GM18861 (cell line): ENCODE results near the gene CRYZ.
"Not testable (repeated sequence)": the region's sequence is repeated elsewhere in the genome, so short reads cannot be mapped to it uniquely, and the experiment has no call there.

Experiments used
- ATAC-seq: cut with Tn5 transposase; IDR thresholded peaks from one replicate; pipeline ENCODE4 v1.9.1; 2021; ENCODE audit not compliant: unreplicated experiment

CRYZ gene

GRCh38 chr1:74681851-74682250 is 51.0 kb downstream of the CRYZ start:
- ATAC-seq, result no peak

- peak; percentile 81 for ATAC-seq
These were observed 51.4 kb downstream of the CRYZ start for GRCh38 chr1:74681449-74681848.

DNA sequence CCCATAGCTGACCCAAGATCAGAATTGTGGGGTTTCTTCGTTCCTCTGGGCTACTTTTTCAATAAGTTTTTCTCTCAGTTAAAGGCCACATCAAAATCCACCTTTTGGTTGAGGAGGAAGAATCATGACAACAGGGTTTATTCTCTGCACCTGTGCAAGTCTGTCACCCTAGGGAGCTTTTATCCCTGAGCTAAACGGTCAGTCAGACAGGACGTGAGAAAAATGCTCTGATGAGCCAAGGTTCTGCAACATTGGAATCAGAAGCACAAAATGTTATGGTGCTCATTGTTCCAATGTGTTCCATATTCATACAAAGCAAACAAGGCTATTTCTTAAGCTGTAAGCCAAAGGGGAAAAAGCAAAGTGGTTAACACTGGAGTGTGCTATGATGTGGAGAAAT is 51.8 kb downstream of the CRYZ start:
- peak; percentile 25 for ATAC-seq

DNA sequence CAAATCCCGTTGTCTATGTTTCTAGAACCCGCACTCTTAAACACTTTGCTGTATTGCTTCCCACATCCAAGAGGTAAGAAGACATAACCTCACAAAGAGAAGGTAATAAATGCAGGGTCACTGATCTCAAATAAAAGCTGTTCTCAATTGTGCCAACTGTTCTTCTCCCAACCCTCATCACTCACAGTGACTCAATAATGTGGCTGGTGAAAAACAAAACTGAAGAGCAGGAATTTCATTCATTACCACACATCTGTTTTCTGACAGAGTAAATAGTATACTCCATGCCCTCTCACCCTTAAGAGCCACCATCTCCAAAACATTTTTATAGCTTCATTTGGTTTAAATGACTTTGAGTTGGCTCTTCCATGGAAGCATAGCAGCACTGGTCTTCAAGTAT is 53.0 kb downstream of the CRYZ start:
- ATAC-seq, result no peak

DNA sequence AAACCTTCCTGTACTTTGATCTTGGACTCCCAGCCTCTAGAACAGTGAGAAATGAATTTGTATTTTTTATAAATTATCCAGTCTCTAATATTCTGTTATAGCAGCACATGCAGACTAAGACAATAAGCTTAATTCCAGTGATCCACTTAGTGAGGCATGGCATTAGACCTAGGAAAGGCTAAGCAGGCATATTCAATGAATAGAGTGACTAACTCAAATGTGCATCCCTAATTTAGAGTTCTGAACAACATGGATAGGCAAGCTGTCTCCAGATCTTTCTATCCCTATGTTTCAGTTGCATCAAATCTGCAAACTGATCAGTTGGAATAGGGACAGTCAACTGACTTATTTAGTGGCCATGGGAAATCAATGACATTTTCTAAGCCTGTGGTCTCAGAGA is 54.9 kb downstream of the CRYZ start:
- no peak for ATAC-seq

- no peak for ATAC-seq
These were observed 58.4 kb downstream of the CRYZ start for GRCh38 chr1:74674278-74675048.

- ATAC-seq, result no peak
These were observed 59.3 kb downstream of the CRYZ start, which contains the start of gene ERICH3 for GRCh38 chr1:74673351-74674111. TSS of gene ERICH3 (minus strand) at chr1:74673792. CDS start at chr1:74673519, 273 bp downstream.

DNA sequence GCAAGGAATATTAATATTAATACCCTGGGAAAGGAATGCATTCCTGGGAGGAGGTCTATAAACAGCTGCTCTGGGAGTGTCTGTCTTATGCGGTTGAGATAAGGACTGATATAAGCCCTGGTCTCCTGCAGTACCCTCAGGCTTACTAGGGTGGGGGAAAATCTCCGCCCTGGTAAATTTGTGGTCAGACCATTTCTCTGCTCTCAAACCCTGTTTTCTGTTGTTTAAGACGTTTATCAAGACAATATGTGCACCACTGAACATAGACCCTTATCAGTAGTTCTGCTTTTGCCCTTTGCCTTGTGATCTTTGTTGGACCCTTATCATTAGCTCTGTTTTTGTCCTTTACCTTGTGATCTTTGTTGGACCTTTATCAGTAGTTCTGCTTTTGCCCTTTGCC is 62.0 kb downstream of the CRYZ start:
- not testable (repeated sequence) for ATAC-seq
